DND-41 (cell line): ENCODE results near the gene RPGRIP1L.

Experiments
- ATAC-seq: fragments of 200-7000 bp; cut with Tn5 transposase; 3 replicates; pipeline ENCODE4 v1.9.1; 2021; ENCODE audit warnings: low read depth; ENCODE audit not compliant: insufficient read depth
- DNase-seq: peaks from one replicate; pipeline ENCODE4 v3.0.0-alpha.2; 2020
- H2AFZ ChIP-seq: 2 replicates; pipeline ENCODE4 v1.6.0; 2012; ENCODE audit warnings: low read depth, low read length
- H3K27ac ChIP-seq: 2 replicates; pipeline ENCODE4 v1.5.1; 2012; ENCODE audit warnings: low read length, inconsistent platforms
- H3K27me3 ChIP-seq: fragments of 200-600 bp; sonication (generic); 2 replicates; pipeline ENCODE4 v1.6.0; 2012; ENCODE audit warnings: low read length, mild to moderate bottlenecking, inconsistent platforms; ENCODE audit not compliant: insufficient read depth, poor library complexity
- H3K36me3 ChIP-seq: 2 replicates; pipeline ENCODE4 v1.5.1; 2012; ENCODE audit warnings: low read length, inconsistent platforms; ENCODE audit not compliant: insufficient read depth
- H3K4me1 ChIP-seq: 2 replicates; pipeline ENCODE4 v1.5.1; 2012; ENCODE audit warnings: mild to moderate bottlenecking, low read length; ENCODE audit not compliant: insufficient read depth
- H3K4me2 ChIP-seq: 2 replicates; pipeline ENCODE4 v1.6.0; 2012; ENCODE audit warnings: mild to moderate bottlenecking, moderate library complexity, low read length, inconsistent platforms; ENCODE audit not compliant: insufficient read depth
- H3K4me3 ChIP-seq, 2 experiments: fragments of 200-600 bp in 1 of 2; shearing (Covaris generic) in 1 of 2; 2 replicates each; pipeline ENCODE4 v1.5.1; 2012 to 2016; ENCODE audit warnings: inconsistent platforms in 2 of 2, low read length in 2 of 2, mild to moderate bottlenecking in 2 of 2, low read depth in 1 of 2, moderate library complexity in 1 of 2
- H3K79me2 ChIP-seq: 2 replicates; pipeline ENCODE4 v1.6.0; 2012; ENCODE audit warnings: low read length, inconsistent platforms; ENCODE audit not compliant: insufficient read depth
- H3K9ac ChIP-seq: 2 replicates; pipeline ENCODE4 v1.6.0; 2012; ENCODE audit warnings: low read depth, mild to moderate bottlenecking, inconsistent platforms, low read length, moderate library complexity
- H3K9me3 ChIP-seq: 2 replicates; pipeline ENCODE4 v1.5.1; 2012; ENCODE audit warnings: low read length, moderate library complexity, mild to moderate bottlenecking, inconsistent platforms; ENCODE audit not compliant: insufficient read depth, severe bottlenecking
- H4K20me1 ChIP-seq: 2 replicates; pipeline ENCODE4 v1.6.0; 2012; ENCODE audit warnings: low read length; ENCODE audit not compliant: insufficient read depth
- EZH2 ChIP-seq: IDR thresholded peaks from 3 replicates; pipeline ENCODE4 v1.6.1; 2012; ENCODE audit warnings: borderline replicate concordance, low read depth, mild to moderate bottlenecking, moderate library complexity, low read length, inconsistent platforms; ENCODE audit not compliant: severe bottlenecking
- TF ChIP-seq, protein P1 (sequence below): IDR thresholded peaks from 2 replicates; pipeline ENCODE4 v1.5.1; 2012; ENCODE audit warnings: borderline replicate concordance, low read length, moderate library complexity, mild to moderate bottlenecking; ENCODE audit not compliant: poor library complexity, severe bottlenecking; ENCODE audit errors: extremely low read depth

RPGRIP1L gene

DNA sequence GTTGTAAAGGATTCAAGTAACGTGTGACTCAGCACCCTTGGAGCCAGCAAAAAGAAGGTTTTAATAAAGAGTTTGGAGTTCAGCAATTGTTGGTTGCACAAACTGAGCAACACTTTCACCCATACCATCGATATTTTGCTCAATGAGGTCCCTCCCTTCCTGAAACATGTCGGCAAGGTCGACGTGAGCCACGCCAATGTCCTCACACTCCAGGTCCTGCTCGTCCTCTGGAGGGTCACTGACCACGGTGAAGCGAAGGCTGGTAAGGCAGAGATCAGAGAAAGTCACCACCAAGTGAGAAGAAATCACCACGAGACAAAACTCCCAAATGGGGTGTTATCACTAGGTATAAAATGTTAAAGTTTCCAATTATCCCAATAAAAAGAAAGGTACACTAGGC is 98.3 kb downstream of the RPGRIP1L start:
- ATAC-seq (no peak), DNase-seq (no peak)
- no peaks in the 10 kb centered on the region for H4K20me1 ChIP-seq
- H3K4me2 ChIP-seq: no peak overlapping the region
- no peaks in the 10 kb centered on the region for H3K4me1 ChIP-seq
- no peaks in the 10 kb centered on the region for H3K27me3 ChIP-seq
- no peak overlapping the region for H3K27ac ChIP-seq
- H2AFZ ChIP-seq: no peak overlapping the region
- H3K79me2 ChIP-seq: no peaks in the 10 kb centered on the region
- H3K36me3 ChIP-seq: peaks cover 14% of the 10 kb centered on the region; the same call in 1 of the 2 replicates
- no peaks in the 10 kb centered on the region for H3K9me3 ChIP-seq
- no peak overlapping the region for H3K9ac ChIP-seq
- H3K4me3 ChIP-seq: no peak overlapping the region
- TF ChIP-seq, protein P1, sequence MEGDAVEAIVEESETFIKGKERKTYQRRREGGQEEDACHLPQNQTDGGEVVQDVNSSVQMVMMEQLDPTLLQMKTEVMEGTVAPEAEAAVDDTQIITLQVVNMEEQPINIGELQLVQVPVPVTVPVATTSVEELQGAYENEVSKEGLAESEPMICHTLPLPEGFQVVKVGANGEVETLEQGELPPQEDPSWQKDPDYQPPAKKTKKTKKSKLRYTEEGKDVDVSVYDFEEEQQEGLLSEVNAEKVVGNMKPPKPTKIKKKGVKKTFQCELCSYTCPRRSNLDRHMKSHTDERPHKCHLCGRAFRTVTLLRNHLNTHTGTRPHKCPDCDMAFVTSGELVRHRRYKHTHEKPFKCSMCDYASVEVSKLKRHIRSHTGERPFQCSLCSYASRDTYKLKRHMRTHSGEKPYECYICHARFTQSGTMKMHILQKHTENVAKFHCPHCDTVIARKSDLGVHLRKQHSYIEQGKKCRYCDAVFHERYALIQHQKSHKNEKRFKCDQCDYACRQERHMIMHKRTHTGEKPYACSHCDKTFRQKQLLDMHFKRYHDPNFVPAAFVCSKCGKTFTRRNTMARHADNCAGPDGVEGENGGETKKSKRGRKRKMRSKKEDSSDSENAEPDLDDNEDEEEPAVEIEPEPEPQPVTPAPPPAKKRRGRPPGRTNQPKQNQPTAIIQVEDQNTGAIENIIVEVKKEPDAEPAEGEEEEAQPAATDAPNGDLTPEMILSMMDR: no peak
- TF ChIP-seq EZH2: no peak

DNA sequence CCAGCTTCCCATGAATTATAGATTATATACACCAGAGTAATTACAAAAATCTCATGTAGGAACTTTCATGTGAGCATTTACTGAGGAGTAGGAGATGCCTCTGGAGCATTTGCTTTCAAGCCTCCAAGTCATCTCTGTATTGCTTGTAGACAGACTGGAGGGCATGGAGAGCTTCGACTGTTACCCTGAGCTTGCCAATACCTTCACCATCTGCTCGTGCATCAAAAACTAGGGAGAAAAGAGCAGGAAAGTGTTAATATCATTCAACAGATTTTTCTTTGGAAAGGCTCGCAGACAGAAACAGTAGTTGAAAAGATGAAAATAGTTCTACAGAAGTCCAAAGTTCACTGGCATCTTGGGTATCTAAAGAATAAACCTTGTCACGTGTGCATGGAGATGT is 101.7 kb downstream of the RPGRIP1L start:
- H2AFZ ChIP-seq: no peak overlapping the region

DNA sequence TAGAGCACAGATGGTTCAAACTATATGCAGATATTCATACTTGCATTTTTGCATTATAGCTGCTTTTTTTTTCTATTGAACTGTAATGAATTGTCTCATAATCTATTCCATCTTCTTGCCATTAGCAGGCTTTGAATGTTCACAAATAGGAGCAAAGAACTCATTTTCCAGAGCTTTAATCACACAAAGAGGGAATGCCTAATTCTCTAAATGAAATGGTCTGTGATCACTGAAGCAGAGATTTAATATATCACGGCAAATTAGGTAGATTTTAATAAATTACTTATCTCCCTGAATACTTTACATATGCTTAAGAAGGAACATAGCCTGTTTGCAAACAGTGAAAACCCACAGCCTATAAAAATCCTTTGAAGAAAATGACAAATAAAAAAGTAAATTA is 103.0 kb downstream of the RPGRIP1L start:
- H3K27ac ChIP-seq: no peak overlapping the region

More for the DNA sequence above, 101.7 kb downstream of the RPGRIP1L start:
- H3K27ac ChIP-seq: no peak overlapping the region
- no peaks in the 10 kb centered on the region for H3K79me2 ChIP-seq
- TF ChIP-seq, protein P1: no peak
- no peak for TF ChIP-seq EZH2
- H3K4me2 ChIP-seq: no peak overlapping the region
- H3K4me3 ChIP-seq: no peak overlapping the region
- peaks cover 12% of the 10 kb centered on the region; the same call in 1 of the 2 replicates for H3K36me3 ChIP-seq
- DNase-seq (no peak), ATAC-seq (no peak)
- H3K27me3 ChIP-seq: no peaks in the 10 kb centered on the region
- H3K9ac ChIP-seq: no peak overlapping the region
- no peaks in the 10 kb centered on the region for H4K20me1 ChIP-seq
- H3K9me3 ChIP-seq: no peaks in the 10 kb centered on the region
- no peaks in the 10 kb centered on the region for H3K4me1 ChIP-seq

More for the DNA sequence above, 103.0 kb downstream of the RPGRIP1L start:
- Histone ChIP-seq H3K4me3 (no peak overlapping the region), H3K4me1 (no peaks in the 10 kb centered on the region), H3K9ac (no peak overlapping the region), H2AFZ (no peak overlapping the region), H3K4me2 (no peak overlapping the region), H3K9me3 (no peaks in the 10 kb centered on the region), H3K27me3 (no peaks in the 10 kb centered on the region), H3K79me2 (no peaks in the 10 kb centered on the region), H3K36me3 (peaks cover 12% of the 10 kb centered on the region; the same call in 1 of the 2 replicates), H4K20me1 (no peaks in the 10 kb centered on the region)
- ATAC-seq (no peak), DNase-seq (no peak)
- TF ChIP-seq EZH2: no peak
- TF ChIP-seq, protein P1: no peak
